HG03196 (cell line): ENCODE measurements around the gene SLC22A13.
"Not testable (repeated sequence)": the region's sequence is repeated elsewhere in the genome, so short reads cannot be mapped to it uniquely, and the experiment has no call there.

Source experiments
- ATAC-seq: cut with Tn5 transposase; IDR thresholded peaks from one replicate; pipeline ENCODE4 v1.9.1; 2021; ENCODE audit not compliant: unreplicated experiment

SLC22A13 gene

GRCh38 chr3:38297537-38297936 lies 31.9 kb downstream of the SLC22A13 start:
- ATAC-seq: no peak

GRCh38 chr3:38297947-38298711 lies 32.5 kb downstream of the SLC22A13 start:
- ATAC-seq: no peak

- ATAC-seq: no peak
Measured at GRCh38 chr3:38306941-38307340, 41.3 kb downstream of the SLC22A13 start.

GRCh38 chr3:38307599-38307998 lies 42.0 kb downstream of the SLC22A13 start:
- no peak for ATAC-seq

- ATAC-seq: no peak
Measured at GRCh38 chr3:38308456-38308855, 42.8 kb downstream of the SLC22A13 start.

GRCh38 chr3:38311476-38311875 lies 45.9 kb downstream of the SLC22A13 start:
- ATAC-seq: no peak

- ATAC-seq: no peak
Measured at GRCh38 chr3:38311941-38312340, 46.3 kb downstream of the SLC22A13 start.

- ATAC-seq: no peak
Measured at GRCh38 chr3:38312356-38312755, 46.7 kb downstream of the SLC22A13 start.

- ATAC-seq: no peak
Measured at GRCh38 chr3:38313263-38313662, 47.7 kb downstream of the SLC22A13 start.

GRCh38 chr3:38313695-38314094 lies 48.1 kb downstream of the SLC22A13 start:
- ATAC-seq: no peak

- no peak for ATAC-seq
Measured at GRCh38 chr3:38314112-38314763, 48.6 kb downstream of the SLC22A13 start.

- ATAC-seq: no peak
Measured at GRCh38 chr3:38314764-38315487, 49.3 kb downstream of the SLC22A13 start.

- no peak for ATAC-seq
Measured at GRCh38 chr3:38315488-38316230, 50.0 kb downstream of the SLC22A13 start.

GRCh38 chr3:38316356-38317191 lies 51.0 kb downstream of the SLC22A13 start:
- no peak for ATAC-seq

GRCh38 chr3:38317192-38317759 lies 51.7 kb downstream of the SLC22A13 start:
- no peak for ATAC-seq

- ATAC-seq: no peak
Measured at GRCh38 chr3:38318766-38319671, 53.4 kb downstream of the SLC22A13 start.

- not testable (repeated sequence) for ATAC-seq
Measured at GRCh38 chr3:38320638-38321037, 55.0 kb downstream of the SLC22A13 start.

GRCh38 chr3:38323060-38323459 lies 57.4 kb downstream of the SLC22A13 start:
- no peak for ATAC-seq

- no peak for ATAC-seq
Measured at GRCh38 chr3:38325256-38325655, 59.6 kb downstream of the SLC22A13 start.
